Uterus (tissue), 2 donors: Measurements from ENCODE around the gene FCHSD2.

Source experiments
- CTCF ChIP-seq, 4 experiments: fragments of 200-600 bp in 2 of 4; fragments of 450-650 bp in 2 of 4; sonication (generic) in 2 of 4; IDR thresholded peaks; one replicate each; pipeline ENCODE4 v1.5.1; 2016 to 2019; ENCODE audit warnings: antibody characterized with exemption in 4 of 4, mild to moderate bottlenecking in 2 of 4, moderate library complexity in 1 of 4
- POLR2A ChIP-seq, 2 donors: fragments of 450-650 bp; IDR thresholded peaks; one replicate each; pipeline ENCODE4 v1.6.1; 2016; ENCODE audit warnings: antibody characterized with exemption in 2 of 2, mild to moderate bottlenecking in 1 of 2, moderate library complexity in 1 of 2

DNA sequence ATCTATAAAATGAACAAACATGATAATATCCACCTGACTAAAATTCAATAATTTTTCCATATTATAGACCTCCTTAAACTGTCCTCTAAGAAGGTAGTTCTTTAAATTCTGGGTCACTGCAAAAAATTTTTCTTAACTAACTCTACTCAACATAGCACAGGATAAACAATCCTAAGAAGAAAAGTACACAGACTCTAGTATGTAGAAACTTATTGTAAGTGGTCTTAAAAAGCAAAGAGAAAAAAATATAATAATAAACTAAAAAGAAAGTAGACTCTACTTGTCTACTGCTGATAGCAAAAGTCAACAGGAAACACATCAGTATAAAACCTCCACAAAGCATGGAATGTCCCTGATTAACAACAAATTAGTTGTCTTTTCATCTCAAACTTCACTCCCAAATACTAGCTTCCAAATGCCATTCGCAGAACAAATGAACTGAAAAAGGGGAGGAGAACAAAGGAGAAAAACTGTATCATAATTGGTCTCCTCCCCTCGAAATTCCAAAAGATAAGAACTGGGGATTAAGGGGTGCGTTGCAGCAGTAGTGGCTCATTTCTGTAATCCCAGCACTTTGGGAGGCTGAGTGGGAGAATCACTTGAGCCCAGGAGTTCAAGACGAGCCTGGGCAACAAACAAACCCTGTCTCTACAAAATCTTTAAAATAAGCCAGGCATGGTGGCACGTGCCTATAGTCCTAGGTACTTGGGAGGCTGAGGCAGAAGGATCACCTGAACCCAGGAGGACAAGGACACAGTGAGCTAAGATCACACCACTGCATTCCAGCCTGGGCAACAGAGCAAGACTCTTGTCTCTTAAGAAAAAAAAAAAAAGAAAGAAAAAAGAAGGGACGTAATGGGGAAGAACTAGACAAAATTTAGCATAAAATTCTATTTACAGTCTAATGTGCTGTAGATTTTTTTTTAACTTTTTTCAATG is 6.5 kb downstream of the FCHSD2 start:
- TF ChIP-seq CTCF (IDR thresholded peaks at IDR 0.05) (no peak), POLR2A (IDR thresholded peaks at IDR 0.05) (no peak)
